HFFc6 (cell line): ENCODE results near the gene LCE3B. TPM values are rescaled to one million over a fixed set of nuclear protein-coding genes. Genes with fewer than 3 reads are reported as not detected.

ENCODE experiments used
- DNase-seq: peaks from one replicate; pipeline ENCODE4 v3.0.0-alpha.2; 2018
- H3K27ac Mint-ChIP-seq: 2 replicates; pipeline ENCODE4 v1.8.0; 2020; ENCODE audit warnings: mild to moderate bottlenecking, mixed read lengths
- H3K27me3 Mint-ChIP-seq: 2 replicates; pipeline ENCODE4 v1.8.0; 2021; ENCODE audit warnings: mild to moderate bottlenecking, moderate library complexity, mixed read lengths; ENCODE audit not compliant: insufficient read depth
- H3K36me3 Mint-ChIP-seq: 2 replicates; pipeline ENCODE4 v1.8.0; 2021; ENCODE audit warnings: low read depth, mixed read lengths
- H3K4me1 Mint-ChIP-seq: 2 replicates; pipeline ENCODE4 v1.8.0; 2020; ENCODE audit warnings: low read depth, mixed read lengths
- H3K4me3 Mint-ChIP-seq: 2 replicates; pipeline ENCODE4 v1.8.0; 2020; ENCODE audit warnings: mild to moderate bottlenecking, moderate library complexity, mixed read lengths
- H3K9me3 Mint-ChIP-seq: 2 replicates; pipeline ENCODE4 v1.8.0; 2020; ENCODE audit warnings: mild to moderate bottlenecking, mixed read lengths
- total RNA-seq, 6 experiments: library from RNA; stranded (reverse); fragmentation: NEBNext Ultra II Directional; extraction: Animal tissue kit (Norgen Biotek cat#: 25700); gene quantifications; 2 replicates in 1 of 6; 3 replicates in 5 of 6; pipeline ENCODE4 v1.2.3, GENCODE V29; 2021
- TF ChIP-seq, protein P1 (sequence below): fragments of 200-600 bp; sonication (generic); IDR thresholded peaks from 2 replicates; pipeline ENCODE4 v1.5.0; 2021; ENCODE audit warnings: antibody characterized with exemption, mild to moderate bottlenecking

LCE3B gene
- total RNA-seq, 6 experiments from 2014 or later, result not detected

DNA sequence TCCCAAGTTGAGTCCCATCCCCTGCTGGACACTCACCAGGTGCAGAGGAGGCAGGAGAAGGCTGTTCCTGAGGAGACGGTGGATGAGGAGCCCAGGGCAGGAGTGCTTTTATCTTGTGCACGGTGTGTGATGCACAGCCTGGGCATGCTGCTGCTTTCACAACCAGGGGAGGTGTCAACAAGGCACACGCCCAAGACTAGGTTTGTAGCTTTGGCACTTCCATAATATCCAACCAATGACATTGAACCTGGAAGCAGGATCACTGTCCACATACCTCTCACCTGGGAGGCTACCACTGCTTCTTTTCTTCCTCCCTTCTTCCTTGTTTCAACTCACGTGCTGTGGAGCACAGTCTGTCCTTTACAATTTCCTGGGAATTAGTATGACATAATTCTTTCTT, 33.2 kb upstream of the LCE3B start, which contains the start of gene LCE3D:
LCE3D (minus strand) TSS at position 84 of the 400 bp plus-strand sequence. CDS start 580 bp downstream, outside the sequence.
- Mint-ChIP-seq H3K9me3 (peaks cover 5% of the 10 kb centered on the region), H3K27ac (no peak within 1 kb of the TSS), H3K4me3 (no peak within 1 kb of the TSS), H3K27me3 (peaks cover 2% of the 10 kb centered on the region; the same call in 1 of the 2 replicates), H3K36me3 (no peaks in the 10 kb centered on the region), H3K4me1 (no peaks in the 10 kb centered on the region; the same call in 1 of the 2 replicates)
- DNase-seq, result no peak
- TF ChIP-seq, protein P1, sequence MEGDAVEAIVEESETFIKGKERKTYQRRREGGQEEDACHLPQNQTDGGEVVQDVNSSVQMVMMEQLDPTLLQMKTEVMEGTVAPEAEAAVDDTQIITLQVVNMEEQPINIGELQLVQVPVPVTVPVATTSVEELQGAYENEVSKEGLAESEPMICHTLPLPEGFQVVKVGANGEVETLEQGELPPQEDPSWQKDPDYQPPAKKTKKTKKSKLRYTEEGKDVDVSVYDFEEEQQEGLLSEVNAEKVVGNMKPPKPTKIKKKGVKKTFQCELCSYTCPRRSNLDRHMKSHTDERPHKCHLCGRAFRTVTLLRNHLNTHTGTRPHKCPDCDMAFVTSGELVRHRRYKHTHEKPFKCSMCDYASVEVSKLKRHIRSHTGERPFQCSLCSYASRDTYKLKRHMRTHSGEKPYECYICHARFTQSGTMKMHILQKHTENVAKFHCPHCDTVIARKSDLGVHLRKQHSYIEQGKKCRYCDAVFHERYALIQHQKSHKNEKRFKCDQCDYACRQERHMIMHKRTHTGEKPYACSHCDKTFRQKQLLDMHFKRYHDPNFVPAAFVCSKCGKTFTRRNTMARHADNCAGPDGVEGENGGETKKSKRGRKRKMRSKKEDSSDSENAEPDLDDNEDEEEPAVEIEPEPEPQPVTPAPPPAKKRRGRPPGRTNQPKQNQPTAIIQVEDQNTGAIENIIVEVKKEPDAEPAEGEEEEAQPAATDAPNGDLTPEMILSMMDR, result no peak

DNA sequence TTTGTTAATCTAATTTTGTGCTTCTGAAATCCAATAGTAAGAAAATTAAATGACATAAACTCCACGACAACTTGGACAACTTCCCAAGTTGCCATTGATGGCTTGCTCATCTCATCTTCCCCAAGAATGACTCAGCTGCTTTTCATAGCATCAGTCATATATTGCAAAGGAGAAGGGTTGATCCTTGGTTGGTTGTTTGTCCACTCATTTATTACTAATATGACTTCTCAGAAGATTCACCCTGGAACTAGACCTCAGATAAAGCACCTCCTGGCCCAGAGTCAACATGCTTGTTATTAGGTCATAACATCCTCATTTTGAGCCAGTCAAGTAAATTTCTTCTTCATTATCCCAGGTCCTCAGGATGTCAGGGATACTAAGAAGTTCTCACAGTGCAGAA, 31.0 kb upstream of the LCE3B start:
- Mint-ChIP-seq H3K36me3 (no peaks in the 10 kb centered on the region), H3K9me3 (peaks cover 5% of the 10 kb centered on the region), H3K4me1 (no peaks in the 10 kb centered on the region; the same call in 1 of the 2 replicates), H3K27me3 (peaks cover 2% of the 10 kb centered on the region; the same call in 1 of the 2 replicates), H3K27ac (no peak overlapping the region), H3K4me3 (no peak overlapping the region)
- peak; percentile 59 for DNase-seq
- TF ChIP-seq, protein P1, result no peak

DNA sequence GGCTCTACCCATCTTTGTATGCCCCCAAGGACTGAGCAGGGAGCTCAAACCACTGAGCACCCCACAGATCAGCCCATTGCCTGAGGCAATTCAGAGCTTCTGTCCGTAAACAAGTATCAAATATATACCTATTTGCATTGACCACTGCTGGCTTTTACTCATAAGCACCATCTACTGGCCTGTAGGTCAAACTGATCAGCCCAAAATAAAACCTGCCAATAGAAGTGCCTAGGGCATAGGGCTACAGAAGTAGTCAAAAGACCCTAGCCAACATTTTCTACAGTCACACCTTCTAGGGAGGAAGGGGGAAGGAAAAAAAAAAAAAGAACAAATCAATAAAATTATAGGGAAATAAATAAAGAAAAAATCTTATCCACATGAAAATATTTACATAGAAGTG, 28.0 kb upstream of the LCE3B start:
- peaks cover 2% of the 10 kb centered on the region for H3K9me3 Mint-ChIP-seq
- no peak overlapping the region for H3K4me3 Mint-ChIP-seq
- H3K27me3 Mint-ChIP-seq, result peaks cover 4% of the 10 kb centered on the region
- DNase-seq, result no peak
- TF ChIP-seq, protein P1, result peak; percentile 32; the same call in 1 of the 2 replicates
- H3K4me1 Mint-ChIP-seq, result no peaks in the 10 kb centered on the region; the same call in 1 of the 2 replicates
- H3K27ac Mint-ChIP-seq, result no peak overlapping the region
- no peaks in the 10 kb centered on the region for H3K36me3 Mint-ChIP-seq

DNA sequence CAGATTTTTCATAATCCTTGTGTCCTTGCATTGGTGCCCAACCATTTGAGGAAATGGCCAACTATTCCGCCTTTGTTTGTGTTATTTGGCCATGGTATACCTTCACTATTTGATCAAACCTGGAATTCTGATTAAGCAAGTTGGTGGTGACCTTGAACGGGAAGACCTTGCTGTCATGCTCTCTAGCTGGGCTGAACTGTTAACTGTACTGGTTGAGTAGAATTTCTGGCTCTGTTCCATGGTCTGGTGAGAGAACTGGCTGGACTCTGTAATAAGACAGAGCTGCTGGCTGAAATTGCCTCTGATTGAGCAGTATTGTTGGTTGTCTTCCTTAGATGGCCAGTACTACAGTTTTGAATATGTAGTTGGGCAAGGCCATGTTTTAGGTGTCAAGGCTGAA, 16.6 kb upstream of the LCE3B start:
- Mint-ChIP-seq H3K27ac (no peak overlapping the region), H3K9me3 (no peaks in the 10 kb centered on the region; the same call in 1 of the 2 replicates), H3K27me3 (no peaks in the 10 kb centered on the region; the same call in 1 of the 2 replicates), H3K4me1 (no peaks in the 10 kb centered on the region), H3K4me3 (no peak overlapping the region), H3K36me3 (no peaks in the 10 kb centered on the region)
- DNase-seq, result no peak
- TF ChIP-seq, protein P1, result no peak

DNA sequence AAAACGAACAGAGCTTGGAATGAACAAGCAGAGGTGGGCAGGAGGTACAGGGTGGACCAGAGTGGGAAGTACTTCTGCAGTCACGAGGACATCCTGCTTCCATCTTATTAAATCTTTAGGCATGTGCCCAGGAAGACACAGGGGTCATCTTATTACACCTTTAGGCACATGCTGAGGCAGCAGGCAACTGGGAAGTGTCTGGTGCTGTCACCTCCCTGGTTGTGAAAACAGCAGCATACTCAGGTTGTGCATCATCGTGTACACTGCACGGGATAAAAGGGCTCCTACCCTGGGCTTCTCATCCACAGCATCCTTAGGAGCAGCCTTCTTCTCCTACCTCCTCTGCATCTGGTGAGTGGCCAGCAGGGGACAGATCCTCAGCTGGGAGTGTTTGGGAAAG, 13.7 kb upstream of the LCE3B start, which contains the start of gene LCE3C:
LCE3C (plus strand) TSS at position 301 of the 400 bp plus-strand sequence. CDS start 498 bp downstream, outside the sequence.
- no peaks in the 10 kb centered on the region; the same call in 1 of the 2 replicates for H3K27me3 Mint-ChIP-seq
- H3K9me3 Mint-ChIP-seq, result no peaks in the 10 kb centered on the region; the same call in 1 of the 2 replicates
- TF ChIP-seq, protein P1, result no peak
- H3K27ac Mint-ChIP-seq, result no peak within 1 kb of the TSS
- DNase-seq, result no peak
- H3K4me3 Mint-ChIP-seq, result no peak within 1 kb of the TSS
- no peaks in the 10 kb centered on the region for H3K36me3 Mint-ChIP-seq
- H3K4me1 Mint-ChIP-seq, result no peaks in the 10 kb centered on the region
